HepG2 (cell line): ENCODE results near the gene DDX28. TPM values are rescaled to one million over a fixed set of nuclear protein-coding genes. Genes with fewer than 3 reads are reported as not detected.

Source experiments
- ATAC-seq: fragments of 200-7000 bp; cut with Tn5 transposase; 3 replicates; pipeline ENCODE4 v1.9.1; 2020; ENCODE audit warnings: mild to moderate bottlenecking, moderate library complexity
- BruUV-seq: library from RNA; stranded (reverse); fragments of 400-500 nt; replicated peaks from 2 replicates; lab custom pipeline; 2021; lab: Mats Ljungman, UMichigan
- CTCF ChIA-PET: fragments of 300-600 bp; formaldehyde crosslinking; extraction: SDS; loops from one replicate; lab custom pipeline; 2021; ENCODE audit warnings: low total read pairs, inconsistent platforms, low intra/inter-chr PET ratio; lab: Yijun Ruan, JAX
- POLR2A ChIA-PET: fragments of 350-600 bp; sonication (Branson Sonifier 250); formaldehyde crosslinking; loops from one replicate; lab custom pipeline; 2020; ENCODE audit warnings: antibody characterized with exemption, inconsistent platforms; lab: Yijun Ruan, JAX
- DNase-seq: peaks from one replicate; pipeline ENCODE4 v3.0.0-alpha.2; 2015; ENCODE audit warnings: low spot score
- FAIRE-seq: peaks from 3 replicates; lab custom pipeline; 2011; peaks lifted over from hg19 to GRCh38; lab: Jason Lieb, UNC
- H2AFZ ChIP-seq: one replicate; pipeline ENCODE4 v1.6.1; 2011; ENCODE audit warnings: low read length, inconsistent platforms
- H3K27ac ChIP-seq: fragments of 300-600 bp; 3 replicates; pipeline ENCODE4 v1.8.0; 2011; ENCODE audit warnings: mixed run types, mild to moderate bottlenecking, mixed read lengths, low read length, inconsistent platforms; ENCODE audit not compliant: insufficient read depth; ENCODE audit errors: extremely low read length
- H3K27me3 ChIP-seq, 2 experiments: fragments of 200-600 bp in 1 of 2; 2 replicates in 1 of 2; 3 replicates in 1 of 2; pipeline versions ENCODE4 v1.6.0 to v1.8.0; 2011; ENCODE audit warnings: low read length in 2 of 2, mild to moderate bottlenecking in 2 of 2, moderate library complexity in 2 of 2, inconsistent platforms in 1 of 2; ENCODE audit not compliant: insufficient read depth in 2 of 2, control insufficient read depth in 1 of 2
- H3K36me3 ChIP-seq, 2 experiments: fragments of 200-600 bp in 1 of 2; replicated peaks in 1 of 2; 2 replicates in 1 of 2; 3 replicates in 1 of 2; pipeline versions ENCODE4 v1.5.1 to v1.8.0; 2011; ENCODE audit warnings: low read length in 2 of 2, inconsistent platforms in 1 of 2; ENCODE audit not compliant: insufficient read depth in 2 of 2, control insufficient read depth in 1 of 2
- H3K4me1 ChIP-seq: 2 replicates; pipeline ENCODE4 v1.5.1; 2012; ENCODE audit warnings: low read length, inconsistent platforms; ENCODE audit not compliant: insufficient read depth
- H3K4me2 ChIP-seq: 2 replicates; pipeline ENCODE4 v1.6.0; 2011; ENCODE audit warnings: low read depth, low read length, inconsistent platforms
- H3K4me3 ChIP-seq, 3 experiments: fragments of 200-600 bp in 1 of 3; sonication (generic), shearing (Covaris generic) in 1 of 3; replicated peaks in 1 of 3; 2 replicates each; pipeline ENCODE4 v1.5.1; 2011 to 2016; ENCODE audit warnings: low read length in 3 of 3, inconsistent platforms in 2 of 3, low read depth in 2 of 3, mild to moderate bottlenecking in 2 of 3, control low read depth in 1 of 3, mixed read lengths in 1 of 3; ENCODE audit not compliant: insufficient read depth in 1 of 3
- H3K79me2 ChIP-seq: one replicate; pipeline ENCODE4 v1.6.1; 2011; ENCODE audit warnings: low read length, inconsistent platforms; ENCODE audit not compliant: insufficient read depth
- H3K9ac ChIP-seq: 2 replicates; pipeline ENCODE4 v1.6.0; 2011; ENCODE audit warnings: mild to moderate bottlenecking, low read depth, low read length, inconsistent platforms; ENCODE audit not compliant: insufficient read depth
- H3K9me3 ChIP-seq: 2 replicates; pipeline ENCODE4 v1.5.1; 2012; ENCODE audit warnings: mild to moderate bottlenecking, low read length
- H4K20me1 ChIP-seq: 2 replicates; pipeline ENCODE4 v1.6.0; 2011; ENCODE audit warnings: inconsistent platforms, mild to moderate bottlenecking, low read length, moderate library complexity; ENCODE audit not compliant: insufficient read depth
- CHD2 ChIP-seq: IDR thresholded peaks from 2 replicates; pipeline ENCODE4 v1.6.1; 2011; ENCODE audit warnings: low read depth, low read length, improper control_type of control experiment
- PPARG ChIP-seq: conservative IDR thresholded peaks from 2 replicates; pipeline ENCODE4 v1.6.1; 2016; ENCODE audit warnings: missing biosample characterization, missing genetic modification reagents
- PRPF4 ChIP-seq: fragments of 200-400 bp; formaldehyde crosslinking; IDR thresholded peaks from 2 replicates; pipeline ENCODE4 v1.6.1; 2016; ENCODE audit warnings: low read length, low read depth; ENCODE audit not compliant: poor library complexity, severe bottlenecking
- ZBED4 ChIP-seq: sonication (generic); formaldehyde crosslinking; IDR thresholded peaks from 2 replicates; pipeline ENCODE4 v1.4.0; 2020; ENCODE audit warnings: missing genetic modification reagents, borderline replicate concordance
- ZMYM2 ChIP-seq: sonication (generic); formaldehyde crosslinking; IDR thresholded peaks from 2 replicates; pipeline ENCODE4 v1.8.0; 2022; ENCODE audit warnings: mild to moderate bottlenecking, missing genetic modification reagents
- ZNF121 ChIP-seq: sonication (generic); formaldehyde crosslinking; IDR thresholded peaks from 2 replicates; pipeline ENCODE4 v1.5.0; 2020; ENCODE audit warnings: mild to moderate bottlenecking, missing genetic modification reagents
- ZNF768 ChIP-seq: sonication (generic); formaldehyde crosslinking; IDR thresholded peaks from 2 replicates; pipeline ENCODE4 v1.4.0; 2020; ENCODE audit warnings: missing genetic modification reagents
- WGBS: methylation state at CpG from one replicate; pipeline ENCODE4 v1.1.6; 2017; ENCODE audit warnings: low lambda C conversion rate; 5-methylcytosine and 5-hydroxymethylcytosine counted together
- in situ Hi-C: cut with HindIII; loops from 2 replicates; pipeline ENCODE4 v1.10.0; 2017; ENCODE audit warnings: low pct_unique_long_range_greater_than_20kb; ENCODE audit not compliant: extremely low pct_ligation_motif_present
- intact Hi-C: fragments of 100-400 bp; cut with micrococcal nuclease; formaldehyde crosslinking; loops from one replicate; pipeline ENCODE4 v1.10.0; 2022; ENCODE audit not compliant: unreplicated experiment
- polyA plus RNA-seq, 8 experiments: library from polyadenylated mRNA; depleted of rRNA in 3 of 8; stranded (reverse) in 7 of 8; unstranded in 1 of 8; fragments of >200 nt; fragmentation: Illumina TruSeq in 4 of 8; extraction: Trizol in 4 of 8; gene quantifications; 2 replicates each; pipeline versions ENCODE4 v1.2.1 to v1.2.3, GENCODE V29; 2011 to 2016; ENCODE audit warnings: low read depth in 4 of 8, missing spikeins in 1 of 8, mixed read lengths in 1 of 8; ENCODE audit not compliant: insufficient read depth in 1 of 8
- total RNA-seq, 5 experiments: library from RNA; depleted of rRNA; stranded (reverse); fragments of >200 nt; fragmentation: Illumina TruSeq; extraction: Trizol; gene quantifications; 2 replicates each; pipeline ENCODE4 v1.2.3, GENCODE V29; 2016; ENCODE audit warnings: low read depth in 1 of 5

DDX28 gene
- total and polyA plus RNA-seq, 2 of the 13 experiments (the other 11 are each of a cell fraction or from before 2014, with no cell fraction given) = 14.1 to 16.4 TPM

GRCh38 chr16:68072038-68072695, 49.1 kb upstream of the DDX28 start:
- Histone ChIP-seq H3K4me2 (no peak overlapping the region), H3K4me1 (peaks cover 14% of the 10 kb centered on the region), H3K27ac (no peak overlapping the region), H3K9ac (no peak overlapping the region), H4K20me1 (no peaks in the 10 kb centered on the region), H3K79me2 (no peaks in the 10 kb centered on the region), H3K36me3 (peaks cover 43 to 66% of the 10 kb centered on the region in 2 experiments), H3K27me3 (no peaks in the 10 kb centered on the region), H3K9me3 (no peaks in the 10 kb centered on the region), H2AFZ (no peak overlapping the region), H3K4me3 (no peak overlapping the region)
- FAIRE-seq = no peak
- TF ChIP-seq PPARG (CRISPR knock-in tag) (0 out of 2 replicates have a peak, but pooled peaks have one; percentile 37), ZNF768 (CRISPR knock-in tag) (no peak), PRPF4 (no peak), ZMYM2 (CRISPR knock-in tag) (no peak), CHD2 (no peak)
- in situ Hi-C loops = no loop called here
- POLR2A ChIA-PET = interaction anchor here (0.8 to 5.0 kb wide), 2 partner anchors 7 to 130 kb away, joined by 3 to 20 read pairs; no protein-coding TSS in a partner anchor
- ATAC-seq = no peak
- no peak for DNase-seq
- WGBS = 88% methylated on average over 7 of the region's 9 CpGs
- CTCF ChIA-PET = no interaction called here
- BruUV-seq = no TSS peak
- intact Hi-C loops = no loop called here

GRCh38 chr16:68071518-68071901, 48.5 kb upstream of the DDX28 start:
- peaks cover 44 to 67% of the 10 kb centered on the region in 2 experiments for H3K36me3 ChIP-seq
- no peak for TF ChIP-seq ZBED4 (CRISPR knock-in tag)
- TF ChIP-seq ZNF121 (CRISPR knock-in tag) = peak; percentile 24; the same call in 1 of the 2 replicates
- H3K9me3 ChIP-seq = no peaks in the 10 kb centered on the region
- ChIA-PET POLR2A (interaction anchor here (0.8 to 5.0 kb wide), 3 partner anchors 8 to 129 kb away, joined by 3 to 20 read pairs (median 3); partner anchors contain the start of gene NFATC3), CTCF (no interaction called here)
- no peaks in the 10 kb centered on the region for H3K79me2 ChIP-seq
- H4K20me1 ChIP-seq = no peaks in the 10 kb centered on the region
- H2AFZ ChIP-seq = no peak overlapping the region
- no peaks in the 10 kb centered on the region for H3K27me3 ChIP-seq
- H3K4me1 ChIP-seq = peaks cover 9% of the 10 kb centered on the region
- DNase-seq = no peak
- FAIRE-seq = no peak
- H3K4me3 ChIP-seq = no peak overlapping the region
- WGBS = 90% methylated on average over 1 of the region's 1 CpG
- H3K4me2 ChIP-seq = no peak overlapping the region
- BruUV-seq = no TSS peak
- ATAC-seq = no peak
- intact Hi-C loops = no loop called here
- no peak overlapping the region for H3K27ac ChIP-seq
- H3K9ac ChIP-seq = no peak overlapping the region
- in situ Hi-C loops = no loop called here
